H54 (cell line): ENCODE results near the gene OTUD5.
"Not testable (repeated sequence)": the region's sequence is repeated elsewhere in the genome, so short reads cannot be mapped to it uniquely, and the experiment has no call there.

Source experiments
- DNase-seq: peaks from one replicate; pipeline ENCODE4 v3.0.0; 2011; ENCODE audit warnings: low spot score, mixed read lengths; ENCODE audit not compliant: insufficient read length
- FAIRE-seq: peaks from 3 replicates; lab custom pipeline; 2011; peaks lifted over from hg19 to GRCh38; lab: Jason Lieb, UNC
- POLR2A ChIP-seq: IDR thresholded peaks from 2 replicates; pipeline ENCODE4 v1.6.1; 2011; ENCODE audit warnings: low read depth, mild to moderate bottlenecking, low read length

OTUD5 gene

GRCh38 chrX:48983081-48983480 lies 25.7 kb upstream of the OTUD5 start:
- no peak for FAIRE-seq
- no peak for TF ChIP-seq POLR2A
- DNase-seq = no peak

GRCh38 chrX:48981178-48981577 lies 23.8 kb upstream of the OTUD5 start:
- DNase-seq (no peak), FAIRE-seq (no peak)
- TF ChIP-seq POLR2A = no peak

GRCh38 chrX:48980341-48980740 lies 22.9 kb upstream of the OTUD5 start:
- not testable (repeated sequence) for DNase-seq, FAIRE-seq

- TF ChIP-seq POLR2A = no peak
- DNase-seq (no peak), FAIRE-seq (no peak)
Measured at GRCh38 chrX:48978226-48978625, 20.8 kb upstream of the OTUD5 start.

- no peak for TF ChIP-seq POLR2A
- FAIRE-seq (no peak), DNase-seq (no peak)
Measured at GRCh38 chrX:48976086-48976485, 18.7 kb upstream of the OTUD5 start.

GRCh38 chrX:48975541-48975940 lies 18.1 kb upstream of the OTUD5 start:
- no peak for DNase-seq
- no peak for TF ChIP-seq POLR2A
- FAIRE-seq = no peak

GRCh38 chrX:48975041-48975440 lies 17.6 kb upstream of the OTUD5 start:
- DNase-seq = no peak
- TF ChIP-seq POLR2A = no peak
- no peak for FAIRE-seq

GRCh38 chrX:48974574-48974973 lies 17.2 kb upstream of the OTUD5 start:
- FAIRE-seq (no peak), DNase-seq (no peak)
- no peak for TF ChIP-seq POLR2A

GRCh38 chrX:48974033-48974432 lies 16.6 kb upstream of the OTUD5 start:
- FAIRE-seq = no peak
- no peak for DNase-seq
- TF ChIP-seq POLR2A = no peak

- DNase-seq = no peak
- no peak for FAIRE-seq
- TF ChIP-seq POLR2A = no peak
Measured at GRCh38 chrX:48972220-48973164, 15.1 kb upstream of the OTUD5 start.

GRCh38 chrX:48971249-48972219 lies 14.1 kb upstream of the OTUD5 start, which contains the start of gene KCND1:
Gene KCND1, minus strand, starts transcription at chrX:48971844. Its CDS starts 1,573 bp downstream, at chrX:48970271.
- no peak for FAIRE-seq
- TF ChIP-seq POLR2A = no peak
- DNase-seq = no peak

GRCh38 chrX:48969471-48969870 lies 12.1 kb upstream of the OTUD5 start:
- no peak for FAIRE-seq
- no peak for DNase-seq

GRCh38 chrX:48968377-48968776 lies 11.0 kb upstream of the OTUD5 start:
- no peak for TF ChIP-seq POLR2A
- DNase-seq (no peak), FAIRE-seq (no peak)

More at GRCh38 chrX:48969471-48969870, 12.1 kb upstream of the OTUD5 start:
- TF ChIP-seq POLR2A = no peak
